Cardiac muscle cell (in vitro differentiated cells and primary cell): ENCODE measurements around the gene HSCB. TPM values are rescaled to one million over a fixed set of nuclear protein-coding genes. Genes with fewer than 3 reads are reported as not detected.

Source experiments
- DNase-seq, 2 donors: peaks; one replicate each; pipeline versions ENCODE4 v3.0.0 to v3.0.0-alpha.2; 2010 to 2017; ENCODE audit warnings: low read depth in 1 of 2, low spot score in 1 of 2
- H3K27ac ChIP-seq: fragments of 200-600 bp; sonication (generic); 2 replicates; pipeline ENCODE4 v1.5.1; 2016
- H3K27me3 ChIP-seq: fragments of 200-600 bp; sonication (generic); 2 replicates; pipeline ENCODE4 v1.6.0; 2016; ENCODE audit warnings: control low read depth
- H3K36me3 ChIP-seq: fragments of 200-600 bp; sonication (generic); 2 replicates; pipeline ENCODE4 v1.5.1; 2016; ENCODE audit warnings: control low read depth
- H3K4me1 ChIP-seq: fragments of 200-600 bp; sonication (generic); 2 replicates; pipeline ENCODE4 v1.8.1; 2017; ENCODE audit warnings: low read depth, mild to moderate bottlenecking, mixed run types
- H3K4me3 ChIP-seq: fragments of 200-600 bp; sonication (generic); 2 replicates; pipeline ENCODE4 v1.5.1; 2016; ENCODE audit warnings: mild to moderate bottlenecking
- H3K9me3 ChIP-seq: fragments of 200-600 bp; sonication (generic); 2 replicates; pipeline ENCODE4 v1.5.1; 2017; ENCODE audit warnings: low read depth, mild to moderate bottlenecking, control low read depth
- CTCF ChIP-seq: IDR thresholded peaks from 2 replicates; pipeline ENCODE4 v1.5.1; 2012; ENCODE audit warnings: low read depth, mild to moderate bottlenecking, low read length
- polyA plus RNA-seq: library from polyadenylated mRNA; unstranded; fragments of >200 nt; fragmentation: Nextera tagmentation; extraction: Ambion mirVana; gene quantifications from 2 replicates; pipeline ENCODE4 v1.2.1, GENCODE V29; 2016
- total RNA-seq: library from RNA; depleted of rRNA; stranded (reverse); fragments of >200 nt; gene quantifications from 2 replicates; pipeline ENCODE4 v1.2.3, GENCODE V29; 2016

Gene HSCB
- total and polyA plus RNA-seq, 2 experiments from 2014 or later: 21.5 to 27.0 TPM

- H3K9me3 ChIP-seq: no peaks in the 10 kb centered on the region
- TF ChIP-seq CTCF: no peak
- no peak overlapping the region for H3K27ac ChIP-seq
- H3K4me3 ChIP-seq: no peak overlapping the region
- H3K4me1 ChIP-seq: no peaks in the 10 kb centered on the region
- no peak for DNase-seq
- H3K27me3 ChIP-seq: no peaks in the 10 kb centered on the region
- peaks cover 31% of the 10 kb centered on the region for H3K36me3 ChIP-seq
Observed at GRCh38 chr22:28788601-28789000, 46.8 kb downstream of the HSCB start.

- H3K36me3 ChIP-seq: peaks cover 27% of the 10 kb centered on the region
- no peak overlapping the region for H3K4me3 ChIP-seq
- no peaks in the 10 kb centered on the region for H3K9me3 ChIP-seq
- H3K4me1 ChIP-seq: no peaks in the 10 kb centered on the region
- TF ChIP-seq CTCF: no peak
- no peak for DNase-seq
- peak overlapping the region; percentile 6 for H3K27ac ChIP-seq
- H3K27me3 ChIP-seq: no peaks in the 10 kb centered on the region
Observed at GRCh38 chr22:28791124-28791523, 49.3 kb downstream of the HSCB start.

- peaks cover 28% of the 10 kb centered on the region for H3K36me3 ChIP-seq
- H3K4me1 ChIP-seq: no peaks in the 10 kb centered on the region
- H3K27me3 ChIP-seq: no peaks in the 10 kb centered on the region
- no peaks in the 10 kb centered on the region for H3K9me3 ChIP-seq
- DNase-seq: no peak
- no peak overlapping the region for H3K4me3 ChIP-seq
- TF ChIP-seq CTCF: no peak
- H3K27ac ChIP-seq: peak overlapping the region; percentile 76
Observed at GRCh38 chr22:28791841-28792490, 50.1 kb downstream of the HSCB start.

GRCh38 chr22:28792491-28793383 lies 50.9 kb downstream of the HSCB start:
- no peak for TF ChIP-seq CTCF
- no peaks in the 10 kb centered on the region for H3K27me3 ChIP-seq
- peak overlapping the region; percentile 76 for H3K27ac ChIP-seq
- no peaks in the 10 kb centered on the region for H3K4me1 ChIP-seq
- no peak for DNase-seq
- H3K9me3 ChIP-seq: no peaks in the 10 kb centered on the region
- no peak overlapping the region for H3K4me3 ChIP-seq
- peaks cover 34% of the 10 kb centered on the region for H3K36me3 ChIP-seq

GRCh38 chr22:28793976-28794584 lies 52.2 kb downstream of the HSCB start:
- peaks cover 38% of the 10 kb centered on the region for H3K36me3 ChIP-seq

More at GRCh38 chr22:28793976-28794584, 52.2 kb downstream of the HSCB start:
- Histone ChIP-seq H3K27ac (peak overlapping the region; percentile 54), H3K4me3 (no peak overlapping the region), H3K9me3 (no peaks in the 10 kb centered on the region), H3K4me1 (no peaks in the 10 kb centered on the region), H3K27me3 (no peaks in the 10 kb centered on the region)
- DNase-seq: no peak
- no peak for TF ChIP-seq CTCF
